Tibial artery (tissue), 4 donors: ENCODE measurements around the gene MELTF.

Experiments
- DNase-seq, 2 donors: peaks; one replicate each; pipeline ENCODE4 v3.0.0-alpha.2; 2019
- H3K27ac ChIP-seq, 2 donors: fragments of 200-600 bp; sonication (generic) in 1 of 2; 1 replicate in 1 of 2; 2 replicates in 1 of 2; pipeline ENCODE4 v1.5.1; 2018 to 2019; ENCODE audit warnings: mild to moderate bottlenecking in 1 of 2
- H3K27me3 ChIP-seq, 2 donors: fragments of 200-600 bp; sonication (generic) in 1 of 2; one replicate each; pipeline versions ENCODE4 v1.5.1 to v1.6.0; 2016 to 2019
- H3K36me3 ChIP-seq, 3 donors: fragments of 200-600 bp; sonication (generic) in 2 of 3; one replicate each; pipeline ENCODE4 v1.5.1; 2016 to 2019; ENCODE audit warnings: mild to moderate bottlenecking in 2 of 3
- H3K4me1 ChIP-seq, 4 donors: fragments of 200-600 bp; sonication (generic) in 2 of 4; 1 replicate in 3 of 4; 2 replicates in 1 of 4; pipeline ENCODE4 v1.5.1; 2016 to 2019
- H3K4me3 ChIP-seq, 2 donors: fragments of 200-600 bp; sonication (generic) in 1 of 2; 1 replicate in 1 of 2; 2 replicates in 1 of 2; pipeline ENCODE4 v1.5.1; 2018 to 2019; ENCODE audit warnings: mild to moderate bottlenecking in 2 of 2
- H3K9me3 ChIP-seq, 3 donors: fragments of 200-600 bp; sonication (generic) in 1 of 3; one replicate each; pipeline ENCODE4 v1.5.1; 2016 to 2019
- intact Hi-C: fragments of 100-400 bp; cut with DNase I; formaldehyde crosslinking; loops from one replicate; pipeline ENCODE4 v1.15.0; 2023; ENCODE audit warnings: low total_unique reads
- TF ChIP-seq, protein P1 (sequence below), 2 experiments: fragments of 200-600 bp in 1 of 2; fragments of 450-650 bp in 1 of 2; IDR thresholded peaks; one replicate each; pipeline ENCODE4 v1.5.1; 2017 to 2019; ENCODE audit warnings: antibody characterized with exemption in 2 of 2, mild to moderate bottlenecking in 1 of 2, moderate library complexity in 1 of 2

MELTF gene

DNA sequence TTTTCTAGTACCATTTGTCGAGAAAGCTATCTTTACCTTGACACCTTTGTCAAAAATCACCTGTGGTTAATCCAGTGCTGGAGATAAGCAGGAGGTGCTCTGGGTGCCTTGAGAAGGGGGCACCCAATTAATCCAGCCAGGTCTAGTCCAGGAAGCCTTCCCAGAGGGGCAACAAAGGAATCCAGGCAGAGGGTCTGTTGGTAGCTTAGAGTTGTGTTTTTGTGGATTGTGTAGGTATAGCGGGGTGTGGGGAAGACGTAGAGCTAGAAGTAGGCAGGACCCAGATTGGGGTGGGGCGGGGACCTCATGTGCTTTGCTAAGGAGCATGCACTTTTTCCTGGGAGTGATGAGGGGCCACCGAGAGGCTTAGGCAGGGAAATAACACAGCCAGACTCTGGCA, 55.0 kb downstream of the MELTF start:
- no peaks in the 10 kb centered on the region for H3K9me3 ChIP-seq
- DNase-seq, result no peak
- H3K4me3 ChIP-seq, result no peak overlapping the region
- TF ChIP-seq, protein P1, sequence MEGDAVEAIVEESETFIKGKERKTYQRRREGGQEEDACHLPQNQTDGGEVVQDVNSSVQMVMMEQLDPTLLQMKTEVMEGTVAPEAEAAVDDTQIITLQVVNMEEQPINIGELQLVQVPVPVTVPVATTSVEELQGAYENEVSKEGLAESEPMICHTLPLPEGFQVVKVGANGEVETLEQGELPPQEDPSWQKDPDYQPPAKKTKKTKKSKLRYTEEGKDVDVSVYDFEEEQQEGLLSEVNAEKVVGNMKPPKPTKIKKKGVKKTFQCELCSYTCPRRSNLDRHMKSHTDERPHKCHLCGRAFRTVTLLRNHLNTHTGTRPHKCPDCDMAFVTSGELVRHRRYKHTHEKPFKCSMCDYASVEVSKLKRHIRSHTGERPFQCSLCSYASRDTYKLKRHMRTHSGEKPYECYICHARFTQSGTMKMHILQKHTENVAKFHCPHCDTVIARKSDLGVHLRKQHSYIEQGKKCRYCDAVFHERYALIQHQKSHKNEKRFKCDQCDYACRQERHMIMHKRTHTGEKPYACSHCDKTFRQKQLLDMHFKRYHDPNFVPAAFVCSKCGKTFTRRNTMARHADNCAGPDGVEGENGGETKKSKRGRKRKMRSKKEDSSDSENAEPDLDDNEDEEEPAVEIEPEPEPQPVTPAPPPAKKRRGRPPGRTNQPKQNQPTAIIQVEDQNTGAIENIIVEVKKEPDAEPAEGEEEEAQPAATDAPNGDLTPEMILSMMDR (IDR thresholded peaks at IDR 0.05), result no peak
- no peak overlapping the region for H3K27ac ChIP-seq
- intact Hi-C loops, result loop anchor here (5.0 kb wide), 1 partner anchor 213 kb away; no protein-coding TSS in a partner anchor
- H3K27me3 ChIP-seq, result peaks cover 0 to 3% of the 10 kb centered on the region in 2 donors
- no peaks in the 10 kb centered on the region for H3K36me3 ChIP-seq
- H3K4me1 ChIP-seq, result peaks cover 0 to 8% (median 0%) of the 10 kb centered on the region in 4 donors

DNA sequence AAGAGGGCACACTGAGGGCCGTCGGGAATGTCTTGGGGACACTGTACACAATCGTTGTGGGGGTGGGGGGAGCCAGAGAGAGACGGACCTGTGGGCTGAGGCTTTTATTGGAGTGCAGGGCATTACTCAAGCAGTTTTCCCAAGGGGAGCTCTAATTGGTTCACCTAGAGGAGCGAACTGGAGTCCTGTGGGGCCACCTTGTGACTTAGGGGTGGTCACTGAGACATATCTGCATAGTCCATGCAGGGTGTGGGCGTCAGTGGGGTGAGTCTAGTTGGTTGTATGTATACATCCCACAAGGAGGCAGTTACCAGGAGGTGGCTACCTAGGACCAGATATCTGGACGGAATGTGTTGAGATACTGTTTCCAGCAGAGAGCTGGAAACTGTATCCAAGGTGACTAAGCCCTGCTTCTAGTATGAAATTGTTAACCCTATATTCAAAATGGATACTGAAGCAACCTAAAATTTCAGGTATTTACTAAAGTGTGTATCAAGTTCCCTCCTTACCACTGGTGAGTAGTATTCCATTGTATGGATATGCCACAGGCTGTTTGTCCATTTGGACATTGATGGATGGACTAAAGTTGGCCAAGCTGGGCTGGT, 58.4 kb downstream of the MELTF start:
- no peak for DNase-seq
- TF ChIP-seq, protein P1 (IDR thresholded peaks at IDR 0.05), result no peak
- Histone ChIP-seq H3K9me3 (no peaks in the 10 kb centered on the region), H3K4me3 (no peak overlapping the region), H3K36me3 (no peaks in the 10 kb centered on the region), H3K27me3 (no peaks in the 10 kb centered on the region), H3K27ac (no peak overlapping the region), H3K4me1 (peaks cover 0 to 26% (median 8%) of the 10 kb centered on the region in 4 donors)
- intact Hi-C loops, result no loop called here

DNA sequence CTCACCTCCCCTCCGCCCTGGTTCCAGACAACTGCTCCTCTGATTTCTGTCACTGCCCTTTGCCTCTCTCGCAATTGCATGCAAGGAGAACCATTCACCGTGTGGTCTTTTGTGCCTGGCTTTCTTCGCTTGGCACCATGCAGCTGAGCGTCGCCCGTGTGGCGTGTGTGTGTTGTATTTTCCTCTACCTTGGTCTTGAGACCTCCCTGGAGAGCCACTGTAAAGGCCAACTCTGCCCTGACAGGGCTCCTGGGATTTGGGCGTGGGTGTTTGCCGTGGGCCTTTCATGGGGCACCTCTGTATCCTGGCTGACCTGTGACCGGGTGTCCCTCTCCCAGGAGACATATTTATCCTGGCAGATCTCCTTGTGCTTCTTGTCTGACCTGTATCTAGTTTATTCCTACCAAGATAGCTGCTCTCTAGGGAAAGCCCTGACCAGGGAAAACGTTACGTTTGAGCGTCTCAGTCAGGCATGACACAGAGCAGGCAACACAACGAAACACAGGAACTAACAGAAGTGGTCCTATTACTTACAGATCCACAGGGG, 59.0 kb downstream of the MELTF start:
- no peak overlapping the region for H3K4me3 ChIP-seq
- TF ChIP-seq, protein P1 (IDR thresholded peaks at IDR 0.05), result no peak
- no peak for DNase-seq

DNA sequence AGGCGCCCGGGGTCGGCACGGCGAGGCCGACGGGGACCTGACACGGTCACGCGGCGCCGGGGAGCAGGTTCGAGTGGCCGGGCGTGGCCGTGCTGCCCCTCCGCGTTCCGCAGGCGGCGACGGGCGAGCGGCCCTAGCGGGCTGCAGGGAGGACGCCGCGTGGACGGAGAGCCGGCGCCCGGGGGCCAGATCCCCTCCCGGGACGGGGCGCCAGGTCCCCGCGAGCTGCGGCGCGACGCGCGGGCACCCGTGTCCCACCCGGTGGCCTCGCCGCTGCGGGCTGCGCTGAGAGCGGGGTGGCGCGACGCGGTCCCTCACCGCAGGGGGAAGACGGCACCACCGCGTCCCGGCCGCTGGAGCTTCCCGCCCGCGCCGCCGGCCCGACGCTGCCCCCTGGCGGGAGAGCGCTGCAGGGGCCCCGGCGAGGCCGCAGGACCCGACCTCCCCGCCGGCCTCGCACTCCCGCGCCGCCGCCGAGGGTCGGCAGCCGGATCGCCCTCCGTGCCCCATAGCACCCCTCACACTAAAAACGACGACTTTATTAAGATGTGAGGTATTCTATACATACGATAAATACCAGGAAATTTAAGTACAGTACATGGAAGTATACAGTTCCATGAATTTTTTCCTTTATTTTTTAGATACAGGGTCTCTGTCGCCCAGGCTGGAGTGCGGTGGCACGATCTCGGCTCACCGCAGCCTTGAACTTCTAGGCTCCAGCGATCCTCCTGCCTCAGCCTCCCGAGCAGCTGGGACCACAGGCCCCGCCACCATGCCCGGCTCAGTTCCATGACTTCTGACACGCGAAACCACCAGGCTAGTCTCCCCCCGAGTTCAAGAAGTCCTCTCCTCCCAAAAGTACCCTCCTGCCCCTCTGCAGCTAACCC, 59.7 kb downstream of the MELTF start:
- no peaks in the 10 kb centered on the region for H3K27me3 ChIP-seq
- H3K9me3 ChIP-seq, result no peaks in the 10 kb centered on the region
- peak overlapping the region; percentile 64 to 72 for H3K27ac ChIP-seq
- intact Hi-C loops, result loop anchor here (2.0 to 10.0 kb wide), 3 partner anchors 27 to 225 kb away; partner anchors contain the start of gene NCBP2
- H3K4me3 ChIP-seq, result peak overlapping the region; percentile 62 to 82
- DNase-seq, result no peak
- TF ChIP-seq, protein P1 (IDR thresholded peaks at IDR 0.05), result peak; percentile 74 to 96
- H3K4me1 ChIP-seq, result peaks cover 0 to 26% (median 8%) of the 10 kb centered on the region in 4 donors
- peaks cover 0 to 6% (median 0%) of the 10 kb centered on the region in 3 donors for H3K36me3 ChIP-seq

More for the DNA sequence above, 59.0 kb downstream of the MELTF start:
- H3K36me3 ChIP-seq, result peaks cover 0 to 4% (median 0%) of the 10 kb centered on the region in 3 donors
- H3K9me3 ChIP-seq, result no peaks in the 10 kb centered on the region
- no peaks in the 10 kb centered on the region for H3K27me3 ChIP-seq
- peaks cover 0 to 26% (median 8%) of the 10 kb centered on the region in 4 donors for H3K4me1 ChIP-seq
- H3K27ac ChIP-seq, result no peak overlapping the region
- intact Hi-C loops, result no loop called here

DNA sequence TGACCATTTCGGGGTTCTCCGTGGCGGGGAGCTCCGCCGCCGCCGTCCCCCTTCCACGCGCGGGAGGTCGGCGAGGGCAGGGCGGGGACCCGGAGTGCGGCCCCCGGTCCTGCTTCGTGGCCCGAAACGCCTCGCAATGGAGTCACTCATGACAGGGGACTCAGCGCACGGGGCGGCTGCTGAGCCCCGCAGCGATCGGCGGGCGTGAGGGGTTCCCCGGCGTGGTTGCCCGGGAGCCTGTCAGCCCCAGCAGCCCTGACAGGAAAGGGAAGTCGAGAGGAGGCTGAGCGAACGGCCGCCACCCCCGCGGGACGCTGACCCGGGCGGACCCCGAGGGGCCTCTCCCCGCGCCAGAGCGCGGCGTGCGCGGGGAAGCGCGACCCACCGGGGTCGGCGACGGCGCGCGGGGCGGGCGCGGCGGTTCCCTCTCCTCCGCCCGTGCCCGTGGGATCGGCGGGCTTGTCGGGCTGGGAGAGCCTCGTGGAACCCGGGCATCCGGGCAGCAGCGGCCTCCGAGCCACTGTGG, 60.4 kb downstream of the MELTF start:
- Histone ChIP-seq H3K27ac (peak overlapping the region; percentile 64 to 72), H3K4me1 (peaks cover 0 to 26% (median 8%) of the 10 kb centered on the region in 4 donors), H3K36me3 (peaks cover 0 to 6% (median 0%) of the 10 kb centered on the region in 3 donors), H3K27me3 (no peaks in the 10 kb centered on the region), H3K9me3 (no peaks in the 10 kb centered on the region), H3K4me3 (peak overlapping the region; percentile 62 to 82)
- TF ChIP-seq, protein P1 (IDR thresholded peaks at IDR 0.05), result no peak
- DNase-seq, result no peak
- intact Hi-C loops, result loop anchor here (2.0 to 10.0 kb wide), 3 partner anchors 26 to 224 kb away; partner anchors contain the start of gene NCBP2
